Subcutaneous adipose tissue (tissue), 4 donors: ENCODE measurements around the gene BCL2L11. TPM values are rescaled to one million over a fixed set of nuclear protein-coding genes. Genes with fewer than 3 reads are reported as not detected.

Experiments used
- CTCF ChIP-seq: fragments of 450-650 bp; IDR thresholded peaks from one replicate; pipeline ENCODE4 v1.5.1; 2016; ENCODE audit warnings: low read depth, mild to moderate bottlenecking, control low read depth, antibody characterized with exemption, moderate library complexity
- total RNA-seq, 4 donors: library from RNA; depleted of rRNA; stranded (reverse); fragments of >200 nt; gene quantifications; one replicate each; pipeline ENCODE4 v1.1.0, GENCODE V29; 2016

BCL2L11 gene
- total RNA-seq, 4 donors from 2014 or later, result 17.8 to 48.1 (median 35.5) TPM

GRCh38 chr2:111186933-111187332 is 66.2 kb downstream of the BCL2L11 start:
- TF ChIP-seq CTCF, result no peak

DNA sequence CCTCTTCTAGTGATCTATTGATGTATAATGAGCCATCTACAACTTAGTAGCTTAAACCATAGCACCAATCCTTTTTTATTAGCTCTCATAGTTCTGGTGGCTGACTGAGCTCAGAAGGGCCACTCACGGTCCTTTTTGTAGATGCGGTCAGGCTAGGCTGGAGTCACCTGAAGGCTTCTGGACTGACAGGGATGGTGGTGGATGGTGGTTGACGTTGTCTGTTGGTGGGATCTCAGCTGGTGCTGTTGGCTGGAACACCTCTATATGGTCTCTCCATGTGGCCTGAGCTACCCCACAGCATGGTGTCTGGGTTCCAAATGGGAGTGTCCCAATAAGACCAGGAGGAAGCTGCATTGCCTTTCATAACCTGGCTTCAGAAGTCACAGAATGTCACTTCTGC is 68.0 kb downstream of the BCL2L11 start:
- no peak for TF ChIP-seq CTCF

- TF ChIP-seq CTCF, result no peak
These were observed 68.4 kb downstream of the BCL2L11 start for GRCh38 chr2:111189106-111189505.

DNA sequence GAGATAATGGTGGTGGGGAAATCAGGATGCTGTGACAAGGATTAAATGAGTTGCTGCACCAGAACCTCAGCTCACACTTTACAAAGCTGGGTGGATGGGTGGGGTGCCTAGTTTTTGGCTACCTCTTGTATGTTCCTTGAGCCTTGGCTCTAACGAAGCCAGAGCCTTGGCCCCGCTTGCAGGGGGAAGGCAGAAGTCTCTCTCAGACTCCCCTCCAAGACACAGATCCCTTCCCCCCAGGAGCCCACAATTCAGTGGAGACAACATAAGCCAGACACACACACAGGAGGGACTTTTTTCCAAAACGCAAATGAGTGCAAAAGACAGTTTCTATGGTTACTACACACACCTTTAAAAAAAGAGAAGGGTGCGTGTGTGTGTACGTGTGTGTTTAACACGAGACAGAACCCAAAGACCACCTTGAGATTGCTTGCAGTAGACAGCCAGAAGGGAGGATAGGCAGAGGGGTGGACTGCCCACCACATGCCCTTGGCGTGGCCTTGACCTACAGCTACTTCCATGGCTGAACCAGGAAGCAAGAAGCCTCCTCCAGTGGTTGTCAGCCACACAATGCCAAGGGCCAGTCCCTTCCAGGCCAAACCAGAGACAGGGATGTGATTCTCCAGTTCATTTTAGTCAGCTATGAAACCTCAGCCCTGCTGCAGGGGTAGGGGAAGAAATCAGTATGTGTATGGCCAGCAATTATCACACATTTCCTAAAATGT is 70.3 kb downstream of the BCL2L11 start:
- TF ChIP-seq CTCF, result no peak

GRCh38 chr2:111191877-111192276 is 71.2 kb downstream of the BCL2L11 start:
- TF ChIP-seq CTCF, result no peak

DNA sequence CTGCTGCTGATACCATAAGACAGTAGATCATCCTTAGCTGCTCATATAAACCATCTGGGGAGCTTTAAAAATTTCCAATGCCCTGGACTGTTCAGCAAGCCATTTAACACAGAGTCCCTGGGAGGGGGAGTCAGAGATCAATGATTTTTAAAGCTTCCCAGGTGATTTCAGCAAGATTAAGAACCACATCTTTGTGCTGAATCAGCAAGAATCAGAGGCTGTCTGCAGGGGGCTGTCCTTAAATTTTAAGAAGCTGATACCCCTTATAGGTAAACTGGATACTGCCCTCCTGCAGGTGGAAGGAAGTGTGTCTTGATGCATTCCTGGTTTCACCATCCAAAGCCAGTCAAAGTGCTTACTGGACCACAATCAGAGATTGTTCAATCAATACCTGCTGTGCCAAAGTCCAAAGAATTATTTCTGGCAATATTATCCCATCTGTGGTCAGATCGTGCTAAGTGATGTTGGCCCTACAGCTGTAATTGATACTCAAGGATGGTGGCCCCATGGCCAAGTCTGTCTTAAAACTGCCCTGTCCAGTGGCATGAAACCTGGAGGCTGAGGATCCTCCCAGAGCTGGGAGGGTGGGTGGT is 72.2 kb downstream of the BCL2L11 start:
- no peak for TF ChIP-seq CTCF

GRCh38 chr2:111194835-111195621 is 74.3 kb downstream of the BCL2L11 start:
- TF ChIP-seq CTCF, result no peak
